Suppressor macrophage treated with lipopolysaccharide for 4 hours (primary cell): Measurements from ENCODE around the gene GNRH2.
"Not testable (repeated sequence)": the region's sequence is repeated elsewhere in the genome, so short reads cannot be mapped to it uniquely, and the experiment has no call there.

Experiments used
- DNase-seq: peaks from one replicate; pipeline ENCODE4 v3.0.0-alpha.2; 2020

Gene GNRH2

GRCh38 chr20:3075315-3075714 is 31.9 kb downstream of the GNRH2 start:
- DNase-seq, result not testable (repeated sequence)

- DNase-seq, result no peak
Observed at GRCh38 chr20:3077618-3078134, 34.3 kb downstream of the GNRH2 start.

GRCh38 chr20:3080939-3081388 is 37.5 kb downstream of the GNRH2 start:
- peak; percentile 40 for DNase-seq

- no peak for DNase-seq
Observed at GRCh38 chr20:3081641-3082040, 38.2 kb downstream of the GNRH2 start.

- DNase-seq, result no peak
Observed at GRCh38 chr20:3082306-3082951, 39.0 kb downstream of the GNRH2 start.

GRCh38 chr20:3082955-3083952 is 39.8 kb downstream of the GNRH2 start:
- no peak for DNase-seq

GRCh38 chr20:3084283-3084985 is 41.0 kb downstream of the GNRH2 start, which contains the start of gene AVP:
Gene AVP (minus strand): TSS chr20:3084724. CDS start chr20:3084674, 50 bp downstream.
- no peak for DNase-seq

- no peak for DNase-seq
Observed at GRCh38 chr20:3084986-3085360, 41.6 kb downstream of the GNRH2 start.

GRCh38 chr20:3085571-3086072 is 42.2 kb downstream of the GNRH2 start:
- no peak for DNase-seq

GRCh38 chr20:3088031-3088430 is 44.6 kb downstream of the GNRH2 start:
- DNase-seq, result no peak

- DNase-seq, result no peak
Observed at GRCh38 chr20:3090565-3090964, 47.1 kb downstream of the GNRH2 start.

GRCh38 chr20:3092611-3093379 is 49.4 kb downstream of the GNRH2 start:
- peak; percentile 37 for DNase-seq

- DNase-seq, result no peak
Observed at GRCh38 chr20:3093861-3094361, 50.5 kb downstream of the GNRH2 start.

- no peak for DNase-seq
Observed at GRCh38 chr20:3094848-3095629, 51.6 kb downstream of the GNRH2 start.
